Effector CD4-positive, alpha-beta T cell (primary cell): Measurements from ENCODE around the gene ABCF2.

Experiments used
- DNase-seq: peaks from one replicate; pipeline ENCODE4 v3.0.0-alpha.2; 2020

Gene ABCF2

DNA sequence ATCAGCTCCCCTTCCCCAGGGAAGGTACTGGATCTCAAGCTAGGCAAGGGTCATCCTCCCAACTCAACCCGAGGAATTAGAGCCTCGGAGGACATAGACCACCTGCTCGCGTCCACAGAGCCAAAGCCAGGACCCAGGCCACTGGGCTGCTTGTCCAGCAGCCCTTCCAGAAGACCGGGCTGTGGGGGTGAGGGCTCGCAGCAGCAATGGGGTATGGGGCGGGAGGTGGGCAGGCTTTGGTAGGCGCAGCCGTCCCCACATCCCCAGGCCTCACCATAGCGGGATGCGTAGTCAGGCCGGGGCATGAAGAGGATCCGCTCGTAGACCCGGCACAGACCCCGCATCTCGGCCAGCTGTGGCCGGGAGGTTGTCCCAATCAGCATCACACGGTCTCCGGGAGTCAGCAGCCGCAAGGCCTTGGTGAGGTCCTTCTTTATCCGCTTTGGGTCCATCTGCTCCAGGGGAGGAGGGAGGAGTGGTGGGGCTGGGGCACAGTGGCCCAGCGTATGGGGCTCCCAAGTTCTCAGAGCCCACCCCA lies 34.9 kb downstream of the ABCF2 start:
- no peak for DNase-seq

DNA sequence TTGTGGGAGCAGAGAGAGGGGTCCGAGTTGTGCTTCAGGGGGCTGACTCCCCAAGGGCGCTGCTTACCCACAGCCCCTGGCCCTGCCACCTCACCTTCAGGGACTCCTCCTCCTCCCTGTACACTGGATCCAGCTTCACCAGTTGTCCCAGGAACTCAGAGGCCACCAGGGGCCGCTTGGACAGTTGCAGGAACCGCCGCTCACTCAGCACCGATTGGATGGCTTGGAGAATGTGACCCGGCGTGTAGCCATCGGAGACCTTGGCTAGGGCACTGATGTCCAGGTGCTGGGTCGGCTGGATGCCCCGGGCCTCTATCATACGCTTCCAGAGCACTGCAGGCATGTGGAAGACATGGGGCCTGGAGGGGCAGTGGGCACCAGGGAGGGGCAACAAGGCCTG lies 35.5 kb downstream of the ABCF2 start:
- DNase-seq: no peak

DNA sequence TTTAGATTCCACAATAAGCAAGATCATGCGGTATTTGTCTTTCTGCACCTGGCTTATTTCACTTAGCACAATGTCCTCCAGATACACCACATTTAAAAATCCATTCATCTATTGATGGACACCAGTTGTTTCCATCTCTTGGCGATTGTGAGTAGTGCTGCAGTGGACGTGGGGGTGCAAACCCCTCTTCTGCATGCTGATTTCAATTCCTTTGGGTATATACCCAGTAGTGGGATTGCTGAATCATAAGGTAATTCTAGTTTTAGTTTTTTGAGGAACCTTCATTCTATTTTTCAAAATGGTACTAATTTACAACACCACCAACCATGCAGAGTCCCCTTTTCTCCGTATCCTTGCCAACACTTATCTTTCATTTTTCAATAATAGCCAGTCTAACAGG lies 38.0 kb downstream of the ABCF2 start:
- no peak for DNase-seq

GRCh38 chr7:151188252-151188542 lies 38.8 kb downstream of the ABCF2 start:
- no peak for DNase-seq

DNA sequence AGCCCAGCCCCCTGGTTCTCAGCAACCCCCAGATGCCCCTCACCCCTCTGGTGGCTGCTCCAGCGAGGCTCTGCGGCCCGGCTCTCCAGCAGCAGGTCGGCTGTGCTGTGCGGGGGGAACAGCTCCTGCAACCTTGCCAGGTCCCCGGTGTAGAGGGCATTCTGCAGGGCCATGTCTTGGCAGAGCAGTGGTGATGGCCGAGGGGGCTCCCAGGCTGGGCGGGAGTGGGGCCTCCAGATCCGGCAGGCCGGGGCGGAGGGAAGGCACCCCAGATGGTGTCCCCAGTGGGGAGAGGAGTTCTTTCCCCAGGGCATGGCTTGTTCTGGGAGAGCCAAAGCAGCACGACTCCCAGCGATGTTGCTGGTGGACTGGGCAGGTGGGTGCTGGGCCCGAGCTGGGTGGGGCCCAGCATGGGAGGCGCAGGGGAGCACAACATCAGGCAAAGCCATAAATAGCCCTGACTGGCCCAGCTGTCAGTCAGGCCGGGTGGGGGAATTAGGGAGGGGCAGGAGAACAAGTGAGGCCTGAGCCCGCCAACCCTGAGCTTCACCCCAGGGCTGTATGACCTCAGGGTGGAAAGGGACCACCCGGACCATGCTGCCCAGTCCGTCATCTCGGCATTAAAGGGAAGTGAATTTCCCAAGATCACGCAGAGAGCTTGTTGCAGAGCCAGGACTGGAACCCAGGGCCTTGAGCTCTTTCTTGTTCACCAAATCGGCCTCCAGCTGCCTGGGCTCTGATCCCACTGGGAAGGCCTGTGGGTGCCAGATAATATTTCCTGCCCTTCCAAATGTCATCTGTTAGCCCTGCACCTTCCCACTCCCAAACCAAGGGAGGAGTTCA lies 39.4 kb downstream of the ABCF2 start:
- no peak for DNase-seq

GRCh38 chr7:151186640-151187408 lies 40.2 kb downstream of the ABCF2 start, which contains the start of gene ASB10:
Gene ASB10 (minus strand): TSS chr7:151187250. CDS start chr7:151187130, 120 bp downstream.
- no peak for DNase-seq

GRCh38 chr7:151185762-151186639 lies 41.0 kb downstream of the ABCF2 start:
- no peak for DNase-seq

DNA sequence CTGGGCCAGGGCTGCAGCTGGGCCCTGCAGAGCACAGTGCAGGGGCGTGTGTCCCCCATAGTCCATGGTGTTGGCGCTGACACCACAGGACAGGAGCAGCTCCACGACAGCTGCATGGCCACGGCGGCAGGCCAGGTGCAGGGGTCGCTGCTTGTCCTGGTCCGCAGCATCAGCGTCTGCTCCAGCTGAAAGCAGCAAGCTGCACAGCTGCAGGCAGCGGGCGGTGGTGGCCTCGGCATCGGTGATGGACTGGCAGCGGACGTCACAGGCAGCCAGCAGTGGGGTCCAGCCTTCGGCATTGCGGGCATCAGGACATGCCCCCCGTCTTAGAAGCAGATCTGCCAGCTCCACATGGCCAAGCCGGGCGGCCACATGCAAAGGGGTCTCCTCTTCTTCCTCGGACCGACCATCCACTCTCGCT lies 46.0 kb downstream of the ABCF2 start:
- DNase-seq: no peak

DNA sequence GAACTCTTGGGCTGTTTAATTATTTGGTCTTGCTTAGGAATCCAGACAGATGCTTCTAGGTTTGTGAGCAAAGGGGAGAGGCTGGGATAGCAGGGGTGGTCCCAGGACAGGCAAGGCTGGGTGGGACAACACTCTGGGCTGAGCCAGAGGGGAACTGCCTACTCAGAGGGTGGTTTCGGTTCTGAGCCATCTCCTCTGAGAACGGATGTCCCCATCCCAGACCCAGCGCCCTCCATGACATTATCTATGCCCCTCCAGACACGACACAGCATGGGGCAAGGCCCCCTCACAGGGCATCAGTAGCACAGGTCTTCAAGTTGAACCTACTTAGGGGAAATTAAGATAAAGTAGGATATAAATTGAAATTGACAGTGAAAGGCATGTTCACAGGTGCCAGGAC lies 47.1 kb downstream of the ABCF2 start:
- no peak for DNase-seq

DNA sequence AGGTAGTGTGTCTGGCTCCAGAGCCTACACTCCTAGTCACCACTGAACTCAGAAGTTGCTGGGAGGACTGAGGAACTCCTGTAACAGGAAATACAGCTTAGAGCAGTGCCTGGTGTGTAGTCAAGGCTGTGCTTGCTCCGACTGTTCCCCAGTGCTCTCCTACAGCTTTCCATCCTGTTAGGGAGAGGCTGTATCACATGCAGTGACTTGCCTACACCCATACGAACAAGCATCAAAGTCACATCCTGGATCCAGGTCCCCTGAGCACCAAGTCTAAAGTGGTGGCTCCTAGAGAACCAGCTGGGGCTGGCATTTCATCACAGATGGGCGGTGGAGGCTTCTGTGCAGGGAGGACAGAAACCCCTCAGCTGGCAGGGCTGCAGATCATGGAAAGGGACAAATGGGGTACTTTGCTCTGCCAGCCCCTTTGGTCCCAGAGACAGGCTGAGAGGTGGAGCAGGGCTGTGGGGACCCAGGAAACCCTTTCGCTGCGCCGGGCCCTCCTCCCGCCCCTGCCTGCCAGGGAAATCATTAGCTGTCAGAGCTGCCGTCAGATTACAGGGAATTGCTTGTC lies 47.6 kb downstream of the ABCF2 start:
- DNase-seq: no peak

DNA sequence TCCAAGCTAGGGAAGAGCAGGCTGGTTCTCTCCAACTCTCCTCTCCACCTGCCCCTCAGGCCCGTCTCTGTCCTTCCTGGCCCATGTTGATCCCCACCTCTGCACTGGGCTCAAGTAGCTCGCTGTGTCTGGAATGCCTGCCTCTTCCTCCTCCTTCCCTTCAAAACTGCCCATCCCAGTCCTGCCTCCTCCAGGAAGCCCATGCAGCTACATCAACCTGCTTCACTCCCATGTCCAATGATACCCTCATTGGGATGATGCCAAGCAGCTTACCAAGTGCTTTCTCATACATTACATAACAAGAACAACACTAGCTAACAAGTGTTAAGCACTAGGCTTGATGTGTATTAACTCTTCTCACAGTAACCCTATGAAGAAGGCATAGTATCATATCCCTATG lies 48.2 kb downstream of the ABCF2 start:
- no peak for DNase-seq

DNA sequence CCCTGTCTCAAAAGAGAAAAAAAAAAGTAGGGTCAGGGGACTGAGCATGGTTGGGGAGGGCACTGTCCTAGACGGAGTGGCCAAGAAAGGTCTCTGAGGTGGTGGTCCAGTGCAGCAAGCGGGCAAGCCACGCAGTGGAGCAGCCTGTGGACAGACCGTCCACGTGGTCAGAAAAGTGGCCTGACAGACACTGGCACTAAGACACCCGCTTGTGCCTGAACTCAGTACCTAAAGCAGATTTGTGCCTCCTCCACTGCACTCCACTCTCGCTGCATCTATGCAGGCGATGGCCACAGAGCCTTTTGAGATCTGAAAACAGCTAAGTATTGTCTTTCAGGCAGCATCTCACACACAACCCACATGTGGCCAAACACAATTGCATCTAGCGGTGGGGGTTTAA lies 48.8 kb downstream of the ABCF2 start:
- DNase-seq: no peak

GRCh38 chr7:151177310-151177709 lies 49.7 kb downstream of the ABCF2 start:
- DNase-seq: no peak

DNA sequence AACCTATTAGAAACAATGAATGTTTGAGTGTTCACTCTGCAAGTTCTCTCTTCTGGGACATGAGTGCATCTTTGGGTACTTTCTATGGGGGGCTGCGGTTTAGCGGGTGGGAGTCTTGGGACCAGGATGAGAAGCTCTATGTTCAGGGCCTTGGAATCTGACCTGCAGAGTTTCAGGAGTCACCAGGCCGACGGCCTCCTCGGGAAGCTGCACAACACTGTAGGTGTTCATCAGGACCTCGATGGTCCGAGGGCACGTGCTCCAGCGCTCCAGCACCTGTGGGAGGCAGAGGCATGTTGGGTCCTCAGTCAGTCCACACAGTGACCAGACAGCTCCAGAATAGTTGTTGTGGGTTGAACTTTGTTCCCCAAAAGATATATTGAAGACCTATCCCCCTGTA lies 50.6 kb downstream of the ABCF2 start:
- DNase-seq: no peak

- no peak for DNase-seq
Measured at GRCh38 chr7:151175793-151176311, 51.2 kb downstream of the ABCF2 start.

- DNase-seq: no peak
Measured at GRCh38 chr7:151175047-151175792, 51.8 kb downstream of the ABCF2 start.

DNA sequence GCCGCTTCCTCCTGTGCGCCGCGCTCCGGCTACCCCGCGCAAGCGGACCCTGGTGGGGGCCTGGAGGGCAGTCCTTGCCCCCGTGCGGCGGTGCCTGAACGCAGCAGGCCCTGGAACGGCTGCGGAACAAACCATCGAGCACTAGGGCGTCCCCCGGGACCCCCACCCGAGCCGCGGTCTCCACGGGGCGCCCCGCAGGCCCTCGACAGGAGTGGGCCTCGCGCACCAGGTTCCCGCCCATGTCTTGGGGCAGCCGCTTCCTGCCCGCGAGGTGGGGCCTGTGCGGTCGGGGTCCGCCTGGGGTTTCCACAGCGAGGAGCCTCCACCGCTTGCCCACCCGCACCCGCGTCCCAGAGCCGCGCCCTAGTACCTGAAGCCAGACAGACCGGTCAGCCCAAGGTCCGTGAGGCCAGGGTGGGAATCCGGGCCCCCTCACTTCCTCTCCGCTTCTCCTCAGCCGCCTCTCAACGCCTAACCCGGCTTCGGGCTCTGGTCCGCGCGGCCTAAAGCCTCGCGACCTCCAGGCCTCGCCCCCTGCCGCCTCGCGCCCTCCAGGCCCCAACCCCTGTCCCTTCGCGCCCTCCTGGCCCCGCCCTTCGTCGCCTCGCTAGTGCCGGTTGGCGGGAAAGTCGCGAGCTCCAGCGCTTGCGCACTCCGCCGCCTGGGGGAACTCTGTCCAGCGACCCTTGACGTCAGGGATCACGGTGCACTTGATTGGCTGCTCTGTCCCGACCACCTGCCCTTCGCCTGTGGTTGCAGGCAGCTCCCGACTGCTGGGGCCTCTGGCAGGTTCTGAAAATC lies 52.6 kb downstream of the ABCF2 start:
- no peak for DNase-seq

- DNase-seq: no peak
Measured at GRCh38 chr7:151173386-151174245, 53.4 kb downstream of the ABCF2 start.

DNA sequence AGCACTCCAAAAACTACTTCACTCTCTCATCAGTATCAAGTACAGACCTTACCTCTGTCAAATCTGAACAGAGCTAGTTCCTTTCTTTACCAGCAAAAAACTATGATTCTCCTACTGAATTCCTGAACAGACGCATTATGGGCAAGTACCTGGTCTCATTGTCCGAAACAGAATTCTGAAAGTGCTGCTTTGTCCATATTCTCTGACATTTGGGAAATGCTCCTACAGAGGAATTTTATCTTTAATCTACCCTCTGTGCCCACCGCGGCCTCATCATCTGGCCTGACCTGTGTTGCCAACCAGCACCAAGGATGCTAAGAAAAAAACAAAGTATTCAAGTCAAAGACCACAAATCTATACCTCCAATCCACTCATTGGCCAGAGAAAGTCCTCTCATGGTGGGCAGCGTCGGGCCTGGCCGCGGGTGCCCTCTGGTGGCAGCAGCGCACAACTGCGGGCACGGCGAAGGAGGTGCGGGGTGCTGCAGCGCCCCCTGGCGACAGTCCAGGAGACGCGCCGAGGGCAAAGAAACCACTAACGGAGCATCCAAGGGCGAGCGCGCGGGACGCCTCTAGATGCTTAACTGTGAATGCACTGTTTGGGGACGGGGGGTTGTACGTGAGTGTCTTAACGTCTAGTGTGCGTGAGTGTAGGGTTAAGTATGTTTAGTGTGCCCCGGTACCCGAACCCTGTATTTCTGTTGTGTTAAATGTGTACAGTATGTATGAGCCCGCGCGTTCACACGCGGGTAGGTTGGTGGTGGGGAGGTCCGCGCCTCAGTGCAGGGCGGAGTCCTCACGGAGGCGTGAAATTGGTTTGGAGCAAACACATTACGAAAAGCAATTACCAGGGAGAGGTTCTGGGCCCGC lies 54.5 kb downstream of the ABCF2 start:
- DNase-seq: peak; percentile 76
